NCI-H2029 (cell line): ENCODE measurements around the gene TRAF2.
"Not testable (repeated sequence)": the region's sequence is repeated elsewhere in the genome, so short reads cannot be mapped to it uniquely, and the experiment has no call there.

Experiments used
- DNase-seq: peaks from one replicate; lab custom pipeline; 2025; lab: John Stamatoyannopoulos, UW

The TRAF2 gene

DNA sequence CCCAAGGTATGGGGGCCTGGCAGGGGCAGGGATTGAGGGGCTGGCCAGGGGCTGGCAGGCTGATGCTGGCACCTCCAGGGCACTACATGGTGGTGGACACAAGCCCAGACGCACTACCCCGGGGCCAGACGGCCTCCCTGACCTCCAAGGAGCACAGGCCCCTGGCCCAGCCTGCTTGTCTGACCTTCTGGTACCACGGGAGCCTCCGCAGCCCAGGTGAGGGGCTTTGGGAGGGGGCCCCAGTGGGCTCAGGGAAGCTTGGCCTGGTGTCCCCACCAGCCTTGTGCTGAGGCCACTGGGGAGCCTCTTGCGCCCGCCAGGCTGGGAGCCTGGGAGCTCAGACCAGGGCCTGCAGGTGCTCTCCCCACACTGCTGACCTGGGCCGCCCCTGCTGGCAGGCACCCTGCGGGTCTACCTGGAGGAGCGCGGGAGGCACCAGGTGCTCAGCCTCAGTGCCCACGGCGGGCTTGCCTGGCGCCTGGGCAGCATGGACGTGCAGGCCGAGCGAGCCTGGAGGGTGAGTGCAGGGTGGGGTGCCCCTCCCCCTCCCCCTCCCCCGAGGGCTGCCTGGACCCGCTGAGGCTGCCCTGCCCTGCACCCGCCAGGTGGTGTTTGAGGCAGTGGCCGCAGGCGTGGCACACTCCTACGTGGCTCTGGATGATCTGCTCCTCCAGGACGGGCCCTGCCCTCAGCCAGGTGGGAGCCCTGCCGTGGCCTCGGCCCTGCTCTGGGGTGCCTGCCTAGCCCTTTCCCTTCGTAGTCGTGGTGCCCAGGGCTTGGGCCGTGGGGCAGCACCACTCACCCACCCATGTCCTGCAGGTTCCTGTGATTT, 28.5 kb upstream of the TRAF2 start:
- no peak for DNase-seq

DNA sequence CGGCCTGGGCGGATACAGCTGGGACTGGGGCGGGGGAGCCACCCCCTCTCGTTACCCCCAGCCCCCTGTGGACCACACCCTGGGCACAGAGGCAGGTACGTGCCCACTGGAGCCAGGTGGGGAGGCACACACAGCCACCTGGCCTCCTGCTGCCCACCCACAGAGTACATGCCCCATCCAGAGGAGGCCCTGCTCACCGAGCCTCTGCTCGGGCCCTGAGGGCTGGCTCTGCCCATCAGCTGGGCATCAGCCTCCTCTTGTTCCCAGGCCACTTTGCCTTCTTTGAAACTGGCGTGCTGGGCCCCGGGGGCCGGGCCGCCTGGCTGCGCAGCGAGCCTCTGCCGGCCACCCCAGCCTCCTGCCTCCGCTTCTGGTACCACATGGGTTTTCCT, 27.9 kb upstream of the TRAF2 start:
- DNase-seq: no peak

DNA sequence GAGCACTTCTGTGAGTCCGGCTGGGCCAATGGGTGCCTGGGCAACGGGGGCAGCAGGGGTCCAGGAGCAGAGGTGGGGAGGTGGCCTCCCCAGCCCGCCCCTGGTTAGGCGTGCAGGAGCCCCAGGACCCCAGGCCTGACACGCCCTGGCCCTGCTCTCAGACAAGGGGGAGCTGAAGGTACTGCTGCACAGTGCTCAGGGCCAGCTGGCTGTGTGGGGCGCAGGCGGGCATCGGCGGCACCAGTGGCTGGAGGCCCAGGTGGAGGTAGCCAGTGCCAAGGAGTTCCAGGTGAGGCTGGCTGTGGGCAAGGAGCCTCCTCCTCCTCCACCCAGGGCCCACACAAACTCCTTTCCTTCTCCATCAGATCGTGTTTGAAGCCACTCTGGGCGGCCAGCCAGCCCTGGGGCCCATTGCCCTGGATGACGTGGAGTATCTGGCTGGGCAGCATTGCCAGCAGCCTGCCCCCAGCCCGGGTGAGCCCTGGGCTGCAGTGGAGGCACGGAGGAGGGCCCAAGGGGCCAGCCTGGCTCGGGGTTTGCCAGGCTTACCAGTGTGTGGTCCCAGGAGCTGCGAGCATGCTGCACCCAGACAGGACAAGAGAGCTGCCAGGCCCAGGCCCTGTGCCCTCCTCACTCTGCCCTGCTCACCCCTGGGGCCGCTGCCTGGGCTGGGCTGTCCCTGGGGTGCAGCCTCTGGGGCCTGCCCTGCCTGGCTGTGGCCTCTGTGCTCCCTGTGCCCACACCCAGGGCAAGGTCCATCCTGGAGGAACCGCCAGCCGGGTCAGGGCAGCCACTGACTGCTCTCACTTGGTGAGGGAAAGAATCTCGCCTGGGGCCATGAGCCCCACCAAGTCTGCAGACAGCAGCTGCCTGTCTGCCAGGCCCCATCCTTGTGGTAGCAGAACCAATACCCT, 27.2 kb upstream of the TRAF2 start:
- peak; percentile 78 for DNase-seq

DNA sequence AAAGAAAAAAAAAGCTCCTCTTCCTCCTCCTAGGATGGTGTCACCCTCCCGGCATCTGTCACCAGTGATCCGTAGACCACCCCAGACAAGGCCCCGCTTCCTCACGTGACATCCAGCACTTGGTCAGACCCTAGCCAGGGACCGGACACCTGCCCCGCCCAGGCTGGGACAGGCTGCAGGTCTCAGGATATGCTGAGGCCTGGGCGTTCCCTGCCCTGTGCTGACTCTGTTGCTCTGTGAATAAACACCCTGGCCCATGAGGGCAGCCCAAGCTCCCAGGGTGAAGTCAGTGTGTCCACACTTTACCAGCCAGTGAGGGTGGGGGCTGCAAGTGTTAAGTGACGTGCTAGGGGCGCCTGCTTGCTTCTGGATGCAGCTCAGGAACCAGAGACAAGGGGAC, 25.8 kb upstream of the TRAF2 start:
- no peak for DNase-seq

DNA sequence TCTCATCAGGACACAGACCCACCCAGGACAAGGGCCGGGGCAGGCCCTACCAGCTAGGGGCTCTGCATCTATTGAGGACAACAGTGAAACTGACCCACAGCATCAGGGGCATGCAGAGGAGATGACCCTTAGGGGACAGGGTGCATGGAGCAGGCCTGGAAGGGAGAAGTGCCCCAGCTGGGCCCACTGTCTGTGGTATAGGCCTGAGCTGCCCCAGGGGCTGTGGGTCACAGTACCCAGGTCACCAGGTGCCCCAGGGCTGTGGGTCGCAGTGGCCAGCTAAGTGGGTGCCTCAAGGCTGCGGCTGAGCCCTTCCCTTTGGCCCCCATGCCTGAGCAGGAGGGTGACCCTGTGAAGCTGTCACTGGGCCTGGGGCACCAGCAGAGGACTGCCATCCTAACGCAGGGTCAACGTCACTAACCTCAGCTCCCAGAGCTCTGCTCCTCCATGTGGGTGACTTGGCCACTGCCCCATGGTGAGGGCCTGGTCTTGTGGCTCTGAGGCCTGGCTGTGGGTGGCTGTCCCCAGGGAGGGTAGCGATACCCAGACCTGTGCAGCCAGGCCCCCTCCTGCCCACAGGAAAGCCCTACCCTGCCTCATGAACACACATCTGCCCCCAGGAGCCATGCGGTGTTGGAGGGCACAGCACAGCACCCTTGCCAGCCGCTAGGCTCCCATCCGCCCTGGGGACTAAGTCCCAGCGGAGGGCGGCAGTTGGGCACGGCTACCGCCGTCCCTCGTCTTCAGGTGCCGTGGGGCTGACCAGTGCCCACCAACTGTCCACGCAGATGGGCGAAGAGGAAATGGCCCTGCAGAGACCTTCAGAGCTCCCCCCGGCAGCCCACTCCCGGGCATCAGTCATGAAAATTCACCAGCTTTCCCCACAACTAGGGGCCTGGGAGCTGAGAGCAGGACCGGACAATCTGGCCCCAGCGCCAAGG, 25.1 kb upstream of the TRAF2 start:
- DNase-seq: no peak

DNA sequence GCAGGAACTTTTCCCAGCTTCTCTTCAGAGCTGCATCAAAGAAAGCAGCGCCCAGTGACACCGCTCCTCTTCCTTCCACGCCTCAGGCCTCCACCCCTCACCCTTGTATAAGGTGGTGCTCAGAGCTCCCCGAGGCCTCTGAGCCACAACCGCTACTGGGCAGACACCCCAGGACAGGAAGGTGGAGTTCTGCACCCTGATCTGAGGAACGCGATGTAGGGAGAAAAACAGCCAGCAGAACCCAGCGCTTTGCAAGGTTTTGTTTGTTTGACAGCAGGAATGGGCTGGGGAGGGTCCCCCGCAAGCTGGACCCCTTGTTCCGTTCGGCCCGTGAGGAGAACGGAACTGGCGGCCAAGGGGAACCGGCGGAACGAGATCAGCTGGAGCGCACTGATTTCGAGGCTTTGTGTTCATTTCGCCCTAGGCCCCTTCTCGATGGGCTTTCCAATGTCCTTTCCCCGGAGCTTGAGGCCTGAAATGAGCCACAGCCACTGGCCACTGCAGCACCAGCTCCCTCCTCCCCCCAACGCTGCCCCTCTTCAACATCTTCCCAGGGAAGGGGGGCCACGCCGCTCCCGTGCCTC, 24.4 kb upstream of the TRAF2 start:
- DNase-seq: no peak

DNA sequence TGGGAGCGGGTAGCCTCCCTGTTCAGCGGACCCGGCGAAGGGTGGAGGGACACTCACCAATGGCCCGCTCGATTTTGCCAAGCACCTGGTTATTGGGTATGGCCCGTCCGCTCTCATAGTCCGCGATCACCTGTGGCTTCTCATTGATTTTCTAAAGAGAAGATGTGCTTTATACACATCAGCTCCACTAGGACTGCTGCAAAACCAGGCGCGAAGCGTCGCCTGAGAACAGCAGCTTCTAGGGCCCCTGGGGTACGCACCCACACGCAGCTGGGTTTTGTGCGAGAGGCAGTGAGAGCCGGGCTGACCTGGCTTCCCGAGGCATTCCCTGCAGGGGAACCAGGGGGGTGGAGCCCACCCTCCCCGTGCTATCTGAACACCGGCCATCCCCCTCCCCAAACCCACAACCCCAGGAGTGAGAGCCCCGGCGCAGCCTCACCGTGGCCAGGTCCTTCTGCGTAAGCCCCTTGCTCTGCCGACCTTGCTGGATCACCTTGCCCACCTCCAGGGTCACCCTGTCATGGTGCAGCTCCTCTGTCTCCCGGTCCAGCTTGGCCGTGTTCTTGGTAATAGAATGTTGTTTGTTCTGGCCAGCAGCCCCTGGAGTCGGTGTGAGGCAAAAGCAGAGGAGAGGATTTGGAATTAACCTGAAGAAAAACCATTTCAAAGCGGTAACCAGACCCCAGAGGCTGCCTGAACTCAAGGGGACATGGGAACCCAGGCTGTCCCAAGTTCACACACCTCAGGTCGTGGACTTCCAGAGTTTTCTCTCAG, 23.3 kb upstream of the TRAF2 start:
- DNase-seq: no peak

DNA sequence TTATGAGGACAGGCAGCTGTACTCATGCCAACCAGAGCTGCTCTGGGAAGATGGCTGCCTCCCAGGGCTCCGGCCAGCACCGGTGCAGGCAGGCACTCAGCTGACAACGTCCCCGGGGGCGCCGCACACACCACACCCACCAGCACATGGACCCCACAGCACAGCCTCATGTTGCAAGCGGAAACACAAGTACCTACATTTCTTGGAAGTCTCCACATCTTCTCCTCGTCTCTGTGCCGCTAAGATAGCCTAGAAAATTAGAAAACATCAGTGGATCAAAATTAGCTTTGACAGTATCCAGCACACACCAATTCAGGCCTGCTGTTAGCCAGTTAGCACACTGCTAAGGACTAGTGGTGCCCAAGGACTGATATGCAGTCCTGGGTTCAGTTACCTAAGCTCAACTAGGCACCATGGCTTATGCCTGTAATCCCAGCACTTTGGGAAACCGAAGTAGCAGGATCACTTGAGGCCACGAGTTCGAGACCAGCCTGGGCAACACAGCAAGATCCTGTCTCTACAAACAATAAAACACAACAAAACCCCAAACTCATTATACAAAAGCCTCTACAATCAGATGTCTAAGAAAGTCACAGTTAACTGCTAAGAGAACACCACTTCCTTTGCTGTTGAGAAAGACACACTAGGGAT, 22.6 kb upstream of the TRAF2 start:
- no peak for DNase-seq

DNA sequence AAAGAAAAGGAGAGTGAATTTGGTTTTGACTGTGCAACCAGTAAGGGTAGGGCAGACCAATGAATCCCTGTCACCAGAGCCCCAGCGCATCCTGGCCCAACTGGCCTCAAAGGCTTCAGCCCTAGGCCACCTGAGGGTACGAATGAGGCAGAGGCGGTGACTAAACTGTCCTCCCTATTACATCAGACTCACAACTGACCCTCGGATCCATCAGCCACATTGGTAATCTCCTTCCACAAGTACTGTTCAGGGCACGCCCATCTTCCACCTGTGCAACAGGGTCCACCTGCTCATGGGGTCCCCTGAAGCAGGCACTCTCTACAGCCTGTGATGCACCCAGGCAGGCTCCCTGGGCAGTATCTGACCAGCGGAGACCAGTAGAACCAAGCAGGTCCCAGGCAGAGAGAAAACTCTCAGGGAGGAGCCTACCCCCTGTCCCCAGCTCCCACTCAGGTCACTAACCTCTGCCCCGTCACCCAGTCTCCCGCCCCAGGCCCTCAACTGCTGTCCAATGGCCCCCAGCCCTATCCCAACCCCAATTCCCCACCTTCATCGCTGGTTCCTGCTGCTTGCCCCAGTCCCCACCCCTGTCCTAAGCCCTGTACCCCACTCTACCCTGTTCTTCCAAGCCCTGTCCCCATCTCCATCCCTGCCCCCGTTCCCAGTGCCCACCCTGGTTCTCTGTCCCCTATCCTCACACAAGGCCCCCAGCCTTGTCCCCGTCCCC, 21.1 kb upstream of the TRAF2 start:
- DNase-seq: no peak

DNA sequence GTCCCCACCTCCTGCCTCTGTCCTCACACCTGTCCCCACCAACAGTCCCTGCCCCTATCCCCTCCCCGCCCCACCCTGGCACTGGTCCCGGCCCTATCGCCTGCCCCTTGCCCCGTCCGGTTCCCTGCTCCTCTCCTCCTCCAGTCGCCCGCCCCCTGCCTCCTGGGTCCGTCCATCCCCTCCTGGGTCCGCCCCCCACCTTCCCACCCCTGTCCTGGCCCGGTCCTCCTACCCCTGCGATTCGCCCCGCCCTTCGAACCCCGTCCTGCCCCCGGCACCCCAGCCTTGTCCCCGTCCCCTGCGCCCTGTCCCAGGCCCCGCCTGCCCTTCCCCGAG, 20.6 kb upstream of the TRAF2 start:
- DNase-seq: no peak

DNA sequence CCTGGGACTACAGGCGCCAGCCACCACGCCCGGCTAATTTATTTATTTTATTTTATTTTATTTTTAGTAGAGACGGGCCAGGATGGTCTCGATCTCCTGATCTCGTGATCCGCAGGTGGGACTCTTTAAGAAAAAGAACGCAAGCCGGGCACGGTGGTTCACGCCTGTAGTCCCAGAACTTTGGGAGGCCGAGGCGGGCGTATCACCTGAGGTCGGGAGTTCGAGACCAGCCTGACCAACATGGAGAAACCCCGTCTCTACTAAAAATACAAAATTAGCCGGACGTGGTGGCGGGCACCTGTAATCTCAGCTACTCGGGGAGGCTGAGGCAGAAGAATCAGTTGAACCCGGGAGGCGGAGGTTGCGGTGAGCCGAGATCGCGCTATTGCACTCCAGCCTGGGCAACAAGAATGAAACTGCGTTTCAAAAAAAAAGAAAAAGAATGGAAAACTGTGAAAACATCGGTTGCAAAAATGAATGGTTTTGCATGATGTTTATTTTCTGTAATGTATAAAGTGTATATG, 19.4 kb upstream of the TRAF2 start:
- not testable (repeated sequence) for DNase-seq

DNA sequence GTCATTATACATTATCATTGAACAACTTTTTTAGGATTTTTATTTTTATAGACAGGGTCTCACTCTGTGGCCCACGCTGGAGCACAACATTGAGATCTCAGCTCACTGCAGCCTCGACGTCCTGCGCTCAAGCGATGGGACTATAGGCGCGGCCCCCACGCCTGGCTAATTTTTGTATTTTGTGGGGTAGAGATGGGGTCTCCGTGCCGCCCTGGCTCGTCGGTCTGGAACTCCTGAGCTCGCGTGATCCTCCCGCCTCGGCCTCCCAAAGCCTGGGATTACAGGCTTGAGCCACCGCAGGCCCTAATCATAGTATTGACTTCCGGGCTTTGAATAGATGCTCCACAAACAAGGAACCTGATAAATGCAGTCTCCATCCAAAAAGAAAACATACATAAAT, 18.8 kb upstream of the TRAF2 start:
- no peak for DNase-seq

DNA sequence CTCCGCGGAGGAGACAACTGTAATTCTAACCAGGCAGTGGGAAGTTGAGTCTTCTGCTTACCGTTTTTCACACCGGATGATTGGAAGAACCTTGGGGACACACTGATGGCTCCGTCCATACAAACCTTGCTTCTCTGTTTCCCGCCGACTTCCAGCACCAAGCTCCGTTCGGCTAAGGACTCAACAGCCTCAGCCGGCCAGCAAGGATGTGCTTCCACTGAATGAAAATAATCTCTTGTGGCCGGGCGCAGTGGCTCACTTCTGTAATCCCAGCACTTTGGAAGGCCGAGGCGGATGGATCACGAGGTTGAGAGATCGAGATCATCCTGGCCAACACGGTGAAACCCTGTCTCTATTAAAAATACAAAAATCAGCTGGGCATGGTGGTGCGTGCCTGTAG, 18.4 kb upstream of the TRAF2 start:
- DNase-seq: no peak

DNA sequence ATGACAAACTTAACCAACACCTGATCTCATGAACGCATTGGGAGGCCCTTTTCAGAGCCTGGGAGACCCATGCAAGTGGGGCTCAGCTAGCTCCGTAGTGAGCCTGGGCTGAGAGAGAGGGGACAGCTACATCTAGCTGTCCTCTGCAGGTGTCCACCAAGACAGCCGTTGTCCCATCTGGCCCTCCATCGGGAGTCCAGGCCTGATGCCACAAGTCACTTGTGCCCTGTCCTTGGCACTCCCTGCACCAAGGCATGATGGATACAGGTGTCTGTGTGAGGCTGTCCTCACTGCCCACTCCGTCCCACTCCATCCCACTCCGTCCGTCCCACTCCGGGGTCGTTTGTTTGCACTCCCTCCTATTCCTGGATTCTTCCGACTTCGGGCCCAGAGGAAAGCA, 17.7 kb upstream of the TRAF2 start:
- DNase-seq: no peak

DNA sequence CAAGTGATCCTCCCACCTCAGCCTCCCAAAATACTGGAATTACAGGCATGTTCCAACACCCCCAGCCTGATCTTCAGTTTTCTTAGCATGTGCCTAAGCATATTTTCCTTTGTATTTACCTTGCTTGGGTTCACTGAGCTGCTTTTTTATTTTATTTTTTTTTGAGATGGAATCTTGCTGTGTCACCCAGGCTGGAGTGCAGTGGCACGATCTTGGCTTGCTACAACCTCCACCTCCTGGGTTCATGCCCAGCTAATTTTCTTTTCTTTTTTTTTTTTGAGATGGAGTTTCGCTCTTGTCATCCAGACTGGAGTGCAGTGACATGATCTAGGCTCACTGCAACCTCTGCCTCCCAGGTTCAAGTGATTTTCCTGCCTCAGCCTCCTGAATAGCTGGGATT, 16.7 kb upstream of the TRAF2 start:
- DNase-seq: not testable (repeated sequence)

DNA sequence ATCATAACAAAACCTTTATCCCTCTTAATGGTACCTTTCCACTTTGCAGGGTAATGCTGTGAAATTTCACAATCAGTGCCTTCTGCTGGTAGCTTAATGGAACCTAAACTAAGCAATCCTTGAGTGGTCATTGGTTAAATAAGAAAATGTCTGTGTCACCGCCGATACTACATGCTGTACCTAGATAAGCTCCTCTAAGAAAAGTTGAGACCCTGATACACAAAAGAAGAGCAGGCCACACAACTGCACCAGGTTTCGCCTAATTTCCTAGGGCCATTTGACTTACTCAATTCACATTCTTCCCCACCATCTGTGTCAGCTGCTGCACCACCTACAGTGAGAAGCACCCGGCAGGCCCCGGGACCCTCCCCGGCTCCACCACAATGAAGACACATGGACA, 11.2 kb upstream of the TRAF2 start:
- no peak for DNase-seq

DNA sequence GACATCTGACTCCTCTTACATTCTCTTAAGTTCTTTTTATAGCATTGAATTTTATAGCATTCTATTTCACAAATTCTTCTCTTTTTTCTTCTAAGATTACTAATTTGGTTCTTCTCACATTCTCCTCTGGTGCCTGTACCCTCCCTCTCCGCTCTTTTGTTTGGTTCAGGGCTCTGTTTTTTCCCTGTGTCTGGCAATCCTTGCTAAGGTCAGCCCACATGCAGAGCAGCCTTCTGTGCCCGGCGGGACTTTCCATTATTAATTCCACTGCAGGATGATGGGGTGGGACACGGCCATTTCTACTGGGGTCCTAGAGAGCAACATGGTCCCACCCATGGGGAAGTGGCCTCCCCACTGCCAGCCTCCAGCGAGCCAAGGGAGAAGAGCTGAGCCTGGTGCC, 9.8 kb upstream of the TRAF2 start:
- no peak for DNase-seq

DNA sequence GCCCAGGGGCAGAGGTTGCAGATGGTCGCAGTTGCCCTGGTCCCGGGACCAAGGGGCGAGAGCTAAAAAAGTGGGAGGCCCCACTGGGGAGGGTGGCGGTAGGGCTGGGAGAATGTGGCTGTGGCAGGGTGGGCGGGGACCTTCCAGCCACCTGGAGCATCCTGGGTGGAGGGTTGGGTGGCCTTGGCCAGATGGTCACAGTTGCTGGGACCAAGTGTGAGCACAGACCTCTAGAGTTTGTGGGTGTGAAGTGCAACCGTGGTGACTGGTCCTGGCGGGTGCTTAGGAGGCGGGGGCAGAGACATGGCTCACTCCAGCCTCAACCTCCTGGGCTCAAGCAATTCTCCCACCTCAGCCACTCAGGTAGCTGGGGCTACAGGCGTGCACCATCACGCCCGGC, 5.7 kb upstream of the TRAF2 start:
- DNase-seq: no peak

DNA sequence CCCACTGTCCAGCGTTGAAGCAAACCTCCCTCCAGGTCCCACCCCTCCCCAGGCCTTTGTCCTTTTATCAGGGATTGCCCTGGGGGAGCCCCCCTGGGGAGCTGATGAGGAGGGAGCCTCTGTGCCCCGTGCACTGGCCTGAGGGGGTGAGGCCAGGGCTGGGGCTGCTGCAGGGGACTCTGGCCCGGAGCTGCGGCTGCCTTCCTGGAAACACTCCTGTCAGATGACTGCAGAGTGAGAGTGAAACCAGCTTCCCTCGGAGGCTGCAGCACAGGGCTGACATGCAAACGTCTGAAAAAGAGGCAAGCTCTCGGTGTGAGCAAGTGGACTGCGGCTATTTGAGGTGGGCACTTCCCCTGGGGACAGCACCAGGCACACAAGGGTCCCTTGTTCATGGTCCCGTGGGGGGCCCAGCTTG, 4.6 kb upstream of the TRAF2 start:
- DNase-seq: no peak
